HepG2 (cell line): ENCODE results near the gene JMJD1C. TPM values are rescaled to one million over a fixed set of nuclear protein-coding genes. Genes with fewer than 3 reads are reported as not detected.

ENCODE experiments used
- ATAC-seq: fragments of 200-7000 bp; cut with Tn5 transposase; 3 replicates; pipeline ENCODE4 v1.9.1; 2020; ENCODE audit warnings: mild to moderate bottlenecking, moderate library complexity
- BruUV-seq: library from RNA; stranded (reverse); fragments of 400-500 nt; replicated peaks from 2 replicates; lab custom pipeline; 2021; lab: Mats Ljungman, UMichigan
- CTCF ChIA-PET: fragments of 300-600 bp; formaldehyde crosslinking; extraction: SDS; loops from one replicate; lab custom pipeline; 2021; ENCODE audit warnings: low total read pairs, inconsistent platforms, low intra/inter-chr PET ratio; lab: Yijun Ruan, JAX
- POLR2A ChIA-PET: fragments of 350-600 bp; sonication (Branson Sonifier 250); formaldehyde crosslinking; loops from one replicate; lab custom pipeline; 2020; ENCODE audit warnings: antibody characterized with exemption, inconsistent platforms; lab: Yijun Ruan, JAX
- DNase-seq: peaks from one replicate; pipeline ENCODE4 v3.0.0-alpha.2; 2015; ENCODE audit warnings: low spot score
- FAIRE-seq: peaks from 3 replicates; lab custom pipeline; 2011; peaks lifted over from hg19 to GRCh38; lab: Jason Lieb, UNC
- H2AFZ ChIP-seq: one replicate; pipeline ENCODE4 v1.6.1; 2011; ENCODE audit warnings: low read length, inconsistent platforms
- H3K27ac ChIP-seq: fragments of 300-600 bp; 3 replicates; pipeline ENCODE4 v1.8.0; 2011; ENCODE audit warnings: mixed run types, mild to moderate bottlenecking, mixed read lengths, low read length, inconsistent platforms; ENCODE audit not compliant: insufficient read depth; ENCODE audit errors: extremely low read length
- H3K27me3 ChIP-seq, 2 experiments: fragments of 200-600 bp in 1 of 2; 2 replicates in 1 of 2; 3 replicates in 1 of 2; pipeline versions ENCODE4 v1.6.0 to v1.8.0; 2011; ENCODE audit warnings: low read length in 2 of 2, mild to moderate bottlenecking in 2 of 2, moderate library complexity in 2 of 2, inconsistent platforms in 1 of 2; ENCODE audit not compliant: insufficient read depth in 2 of 2, control insufficient read depth in 1 of 2
- H3K36me3 ChIP-seq, 2 experiments: fragments of 200-600 bp in 1 of 2; replicated peaks in 1 of 2; 2 replicates in 1 of 2; 3 replicates in 1 of 2; pipeline versions ENCODE4 v1.5.1 to v1.8.0; 2011; ENCODE audit warnings: low read length in 2 of 2, inconsistent platforms in 1 of 2; ENCODE audit not compliant: insufficient read depth in 2 of 2, control insufficient read depth in 1 of 2
- H3K4me1 ChIP-seq: 2 replicates; pipeline ENCODE4 v1.5.1; 2012; ENCODE audit warnings: low read length, inconsistent platforms; ENCODE audit not compliant: insufficient read depth
- H3K4me2 ChIP-seq: 2 replicates; pipeline ENCODE4 v1.6.0; 2011; ENCODE audit warnings: low read depth, low read length, inconsistent platforms
- H3K4me3 ChIP-seq, 3 experiments: fragments of 200-600 bp in 1 of 3; sonication (generic), shearing (Covaris generic) in 1 of 3; replicated peaks in 1 of 3; 2 replicates each; pipeline ENCODE4 v1.5.1; 2011 to 2016; ENCODE audit warnings: low read length in 3 of 3, inconsistent platforms in 2 of 3, low read depth in 2 of 3, mild to moderate bottlenecking in 2 of 3, control low read depth in 1 of 3, mixed read lengths in 1 of 3; ENCODE audit not compliant: insufficient read depth in 1 of 3
- H3K79me2 ChIP-seq: one replicate; pipeline ENCODE4 v1.6.1; 2011; ENCODE audit warnings: low read length, inconsistent platforms; ENCODE audit not compliant: insufficient read depth
- H3K9ac ChIP-seq: 2 replicates; pipeline ENCODE4 v1.6.0; 2011; ENCODE audit warnings: mild to moderate bottlenecking, low read depth, low read length, inconsistent platforms; ENCODE audit not compliant: insufficient read depth
- H3K9me3 ChIP-seq: 2 replicates; pipeline ENCODE4 v1.5.1; 2012; ENCODE audit warnings: mild to moderate bottlenecking, low read length
- H4K20me1 ChIP-seq: 2 replicates; pipeline ENCODE4 v1.6.0; 2011; ENCODE audit warnings: inconsistent platforms, mild to moderate bottlenecking, low read length, moderate library complexity; ENCODE audit not compliant: insufficient read depth
- ADNP ChIP-seq: sonication (generic); formaldehyde crosslinking; IDR thresholded peaks from 2 replicates; pipeline ENCODE4 v1.4.0; 2020; ENCODE audit warnings: missing genetic modification reagents
- HOXA9 ChIP-seq: sonication (generic); formaldehyde crosslinking; IDR thresholded peaks from 2 replicates; pipeline ENCODE4 v1.8.1; 2022; ENCODE audit warnings: missing genetic modification reagents, mild to moderate bottlenecking, moderate library complexity, borderline replicate concordance
- RNF2 ChIP-seq: fragments of 450-650 bp; conservative IDR thresholded peaks from 2 replicates; pipeline ENCODE4 v1.6.1; 2016; ENCODE audit warnings: low read depth
- WGBS: methylation state at CpG from one replicate; pipeline ENCODE4 v1.1.6; 2017; ENCODE audit warnings: low lambda C conversion rate; 5-methylcytosine and 5-hydroxymethylcytosine counted together
- in situ Hi-C: cut with HindIII; loops from 2 replicates; pipeline ENCODE4 v1.10.0; 2017; ENCODE audit warnings: low pct_unique_long_range_greater_than_20kb; ENCODE audit not compliant: extremely low pct_ligation_motif_present
- intact Hi-C: fragments of 100-400 bp; cut with micrococcal nuclease; formaldehyde crosslinking; loops from one replicate; pipeline ENCODE4 v1.10.0; 2022; ENCODE audit not compliant: unreplicated experiment
- polyA plus RNA-seq, 8 experiments: library from polyadenylated mRNA; depleted of rRNA in 3 of 8; stranded (reverse) in 7 of 8; unstranded in 1 of 8; fragments of >200 nt; fragmentation: Illumina TruSeq in 4 of 8; extraction: Trizol in 4 of 8; gene quantifications; 2 replicates each; pipeline versions ENCODE4 v1.2.1 to v1.2.3, GENCODE V29; 2011 to 2016; ENCODE audit warnings: low read depth in 4 of 8, missing spikeins in 1 of 8, mixed read lengths in 1 of 8; ENCODE audit not compliant: insufficient read depth in 1 of 8
- total RNA-seq, 5 experiments: library from RNA; depleted of rRNA; stranded (reverse); fragments of >200 nt; fragmentation: Illumina TruSeq; extraction: Trizol; gene quantifications; 2 replicates each; pipeline ENCODE4 v1.2.3, GENCODE V29; 2016; ENCODE audit warnings: low read depth in 1 of 5
- TF ChIP-seq, protein P1 (sequence below): sonication (generic); formaldehyde crosslinking; IDR thresholded peaks from 2 replicates; pipeline ENCODE4 v1.4.0; 2020; ENCODE audit warnings: missing genetic modification reagents, borderline replicate concordance
- TF ChIP-seq, protein P2 (sequence below): sonication (generic); formaldehyde crosslinking; IDR thresholded peaks from 2 replicates; pipeline ENCODE4 v1.4.0; 2020; ENCODE audit warnings: mild to moderate bottlenecking, missing genetic modification reagents, borderline replicate concordance
- TF ChIP-seq, protein P3 (sequence below): sonication (generic); formaldehyde crosslinking; IDR thresholded peaks from 2 replicates; pipeline ENCODE4 v1.4.0; 2020; ENCODE audit warnings: missing genetic modification reagents

Gene JMJD1C
- total and polyA plus RNA-seq, 2 of the 13 experiments (the other 11 are each of a cell fraction or from before 2014, with no cell fraction given), result 42.3 to 42.7 TPM

DNA sequence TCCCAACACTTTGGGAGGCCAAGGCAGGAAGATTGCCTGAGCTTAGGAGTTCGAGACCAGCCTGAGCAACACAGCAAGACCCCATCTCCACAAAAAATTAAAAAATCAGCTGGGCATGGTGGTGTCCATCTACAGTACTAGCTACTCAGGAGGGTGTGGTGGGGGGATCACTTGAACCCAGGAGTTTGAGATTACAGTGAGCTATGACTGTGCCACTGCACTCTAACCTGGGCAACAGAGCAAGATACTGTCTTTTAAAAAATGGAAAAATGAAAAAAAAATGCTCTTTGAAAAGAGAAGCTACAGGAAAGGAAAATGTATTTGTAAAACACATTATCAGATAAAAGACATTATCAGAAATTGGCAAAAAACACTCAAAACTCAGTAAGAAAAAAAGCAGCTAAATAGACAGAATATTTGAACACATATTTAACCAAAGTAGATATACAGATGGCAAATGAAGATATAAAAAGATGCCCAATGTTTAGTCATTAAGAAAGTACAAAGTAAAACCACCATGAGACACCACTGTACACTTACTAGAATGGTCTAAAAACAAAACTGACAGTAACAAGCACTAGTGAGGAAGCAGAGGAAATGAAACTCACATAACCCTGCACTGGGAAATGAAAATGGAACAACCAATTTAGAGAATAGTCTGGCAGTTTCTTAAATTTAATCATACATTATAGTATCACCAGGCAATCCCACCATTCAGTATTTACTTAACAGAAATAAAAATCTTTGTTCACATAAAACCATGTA, 292.1 kb downstream of the JMJD1C start:
- no peak for TF ChIP-seq HOXA9
- TF ChIP-seq, protein P1, sequence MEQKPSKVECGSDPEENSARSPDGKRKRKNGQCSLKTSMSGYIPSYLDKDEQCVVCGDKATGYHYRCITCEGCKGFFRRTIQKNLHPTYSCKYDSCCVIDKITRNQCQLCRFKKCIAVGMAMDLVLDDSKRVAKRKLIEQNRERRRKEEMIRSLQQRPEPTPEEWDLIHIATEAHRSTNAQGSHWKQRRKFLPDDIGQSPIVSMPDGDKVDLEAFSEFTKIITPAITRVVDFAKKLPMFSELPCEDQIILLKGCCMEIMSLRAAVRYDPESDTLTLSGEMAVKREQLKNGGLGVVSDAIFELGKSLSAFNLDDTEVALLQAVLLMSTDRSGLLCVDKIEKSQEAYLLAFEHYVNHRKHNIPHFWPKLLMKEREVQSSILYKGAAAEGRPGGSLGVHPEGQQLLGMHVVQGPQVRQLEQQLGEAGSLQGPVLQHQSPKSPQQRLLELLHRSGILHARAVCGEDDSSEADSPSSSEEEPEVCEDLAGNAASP, result no peak
- TF ChIP-seq, protein P2, sequence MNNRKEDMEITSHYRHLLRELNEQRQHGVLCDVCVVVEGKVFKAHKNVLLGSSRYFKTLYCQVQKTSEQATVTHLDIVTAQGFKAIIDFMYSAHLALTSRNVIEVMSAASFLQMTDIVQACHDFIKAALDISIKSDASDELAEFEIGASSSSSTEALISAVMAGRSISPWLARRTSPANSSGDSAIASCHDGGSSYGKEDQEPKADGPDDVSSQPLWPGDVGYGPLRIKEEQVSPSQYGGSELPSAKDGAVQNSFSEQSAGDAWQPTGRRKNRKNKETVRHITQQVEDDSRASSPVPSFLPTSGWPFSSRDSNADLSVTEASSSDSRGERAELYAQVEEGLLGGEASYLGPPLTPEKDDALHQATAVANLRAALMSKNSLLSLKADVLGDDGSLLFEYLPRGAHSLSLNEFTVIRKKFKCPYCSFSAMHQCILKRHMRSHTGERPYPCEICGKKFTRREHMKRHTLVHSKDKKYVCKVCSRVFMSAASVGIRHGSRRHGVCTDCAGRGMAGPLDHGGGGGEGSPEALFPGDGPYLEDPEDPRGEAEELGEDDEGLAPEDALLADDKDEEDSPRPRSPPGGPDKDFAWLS (CRISPR knock-in tag), result no peak
- TF ChIP-seq RNF2, result no peak
- TF ChIP-seq, protein P3, sequence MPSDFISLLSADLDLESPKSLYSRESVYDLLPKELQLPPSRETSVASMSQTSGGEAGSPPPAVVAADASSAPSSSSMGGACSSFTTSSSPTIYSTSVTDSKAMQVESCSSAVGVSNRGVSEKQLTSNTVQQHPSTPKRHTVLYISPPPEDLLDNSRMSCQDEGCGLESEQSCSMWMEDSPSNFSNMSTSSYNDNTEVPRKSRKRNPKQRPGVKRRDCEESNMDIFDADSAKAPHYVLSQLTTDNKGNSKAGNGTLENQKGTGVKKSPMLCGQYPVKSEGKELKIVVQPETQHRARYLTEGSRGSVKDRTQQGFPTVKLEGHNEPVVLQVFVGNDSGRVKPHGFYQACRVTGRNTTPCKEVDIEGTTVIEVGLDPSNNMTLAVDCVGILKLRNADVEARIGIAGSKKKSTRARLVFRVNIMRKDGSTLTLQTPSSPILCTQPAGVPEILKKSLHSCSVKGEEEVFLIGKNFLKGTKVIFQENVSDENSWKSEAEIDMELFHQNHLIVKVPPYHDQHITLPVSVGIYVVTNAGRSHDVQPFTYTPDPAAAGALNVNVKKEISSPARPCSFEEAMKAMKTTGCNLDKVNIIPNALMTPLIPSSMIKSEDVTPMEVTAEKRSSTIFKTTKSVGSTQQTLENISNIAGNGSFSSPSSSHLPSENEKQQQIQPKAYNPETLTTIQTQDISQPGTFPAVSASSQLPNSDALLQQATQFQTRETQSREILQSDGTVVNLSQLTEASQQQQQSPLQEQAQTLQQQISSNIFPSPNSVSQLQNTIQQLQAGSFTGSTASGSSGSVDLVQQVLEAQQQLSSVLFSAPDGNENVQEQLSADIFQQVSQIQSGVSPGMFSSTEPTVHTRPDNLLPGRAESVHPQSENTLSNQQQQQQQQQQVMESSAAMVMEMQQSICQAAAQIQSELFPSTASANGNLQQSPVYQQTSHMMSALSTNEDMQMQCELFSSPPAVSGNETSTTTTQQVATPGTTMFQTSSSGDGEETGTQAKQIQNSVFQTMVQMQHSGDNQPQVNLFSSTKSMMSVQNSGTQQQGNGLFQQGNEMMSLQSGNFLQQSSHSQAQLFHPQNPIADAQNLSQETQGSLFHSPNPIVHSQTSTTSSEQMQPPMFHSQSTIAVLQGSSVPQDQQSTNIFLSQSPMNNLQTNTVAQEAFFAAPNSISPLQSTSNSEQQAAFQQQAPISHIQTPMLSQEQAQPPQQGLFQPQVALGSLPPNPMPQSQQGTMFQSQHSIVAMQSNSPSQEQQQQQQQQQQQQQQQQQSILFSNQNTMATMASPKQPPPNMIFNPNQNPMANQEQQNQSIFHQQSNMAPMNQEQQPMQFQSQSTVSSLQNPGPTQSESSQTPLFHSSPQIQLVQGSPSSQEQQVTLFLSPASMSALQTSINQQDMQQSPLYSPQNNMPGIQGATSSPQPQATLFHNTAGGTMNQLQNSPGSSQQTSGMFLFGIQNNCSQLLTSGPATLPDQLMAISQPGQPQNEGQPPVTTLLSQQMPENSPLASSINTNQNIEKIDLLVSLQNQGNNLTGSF (CRISPR knock-in tag), result no peak
- TF ChIP-seq ADNP, result no peak
- H3K4me3 ChIP-seq, result no peak overlapping the region
- no peak overlapping the region for H3K27ac ChIP-seq
- no peaks in the 10 kb centered on the region for H3K27me3 ChIP-seq
- no peak overlapping the region for H3K9ac ChIP-seq
- DNase-seq (no peak), ATAC-seq (no peak), FAIRE-seq (no peak)
- H3K79me2 ChIP-seq, result no peaks in the 10 kb centered on the region
- no peak overlapping the region for H3K4me2 ChIP-seq
- intact Hi-C loops, result no loop called here
- no peak overlapping the region for H2AFZ ChIP-seq
- CTCF ChIA-PET, result no interaction called here
- in situ Hi-C loops, result no loop called here
- H4K20me1 ChIP-seq, result 0 out of 2 replicates have a peak, but pooled peaks cover 2% of the 10 kb centered on the region
- POLR2A ChIA-PET, result no interaction called here
- H3K4me1 ChIP-seq, result no peaks in the 10 kb centered on the region
- peaks cover 16 to 82% of the 10 kb centered on the region in 2 experiments for H3K36me3 ChIP-seq
- no TSS peak for BruUV-seq
- no peaks in the 10 kb centered on the region for H3K9me3 ChIP-seq
- WGBS, result 90% methylated on average over 1 of the region's 1 CpG
